Endothelial cell of umbilical vein (primary cell): ENCODE data around the gene PTPRZ1. TPM values are rescaled to one million over a fixed set of nuclear protein-coding genes. Genes with fewer than 3 reads are reported as not detected.

Source experiments
- BruUV-seq: library from RNA; stranded (reverse); fragments of 400-500 nt; replicated peaks from 2 replicates; lab custom pipeline; 2021; lab: Mats Ljungman, UMichigan
- CTCF ChIA-PET: fragments of 300-600, 350-600 bp; sonication (Branson Sonifier 250); formaldehyde crosslinking; loops from one replicate; lab custom pipeline; 2021; ENCODE audit warnings: antibody characterized with exemption, inconsistent platforms; lab: Charles Lee
- POLR2A ChIA-PET: fragments of 300-600, 350-600 bp; sonication (Branson Sonifier 250); formaldehyde crosslinking; loops from one replicate; lab custom pipeline; 2021; ENCODE audit warnings: antibody characterized with exemption, inconsistent platforms; lab: Charles Lee
- DNase-seq: peaks from one replicate; pipeline ENCODE4 v3.0.0-alpha.2; 2011; ENCODE audit warnings: low read depth, low spot score
- FAIRE-seq: peaks from 2 replicates; lab custom pipeline; 2011; peaks lifted over from hg19 to GRCh38; lab: Jason Lieb, UNC
- H2AFZ ChIP-seq: 2 replicates; pipeline ENCODE4 v1.6.0; 2012; ENCODE audit warnings: low read depth, low read length, control low read depth, inconsistent platforms
- H3K27ac ChIP-seq: 2 replicates; pipeline ENCODE4 v1.5.1; 2011; ENCODE audit warnings: low read depth, mild to moderate bottlenecking, control low read depth, low read length, moderate library complexity; ENCODE audit not compliant: insufficient read depth
- H3K27me3 ChIP-seq, 2 experiments: 2 replicates each; pipeline versions ENCODE4 v1.6.0 to v1.6.1; 2011; ENCODE audit warnings: low read length in 2 of 2, mixed read lengths in 1 of 2; ENCODE audit not compliant: control insufficient read depth in 2 of 2, insufficient read depth in 2 of 2
- H3K36me3 ChIP-seq, 2 experiments: 2 replicates in 1 of 2; 3 replicates in 1 of 2; pipeline ENCODE4 v1.5.1; 2011; ENCODE audit warnings: low read length in 2 of 2, mild to moderate bottlenecking in 1 of 2, moderate library complexity in 1 of 2; ENCODE audit not compliant: control insufficient read depth in 2 of 2, insufficient read depth in 2 of 2; ENCODE audit errors: extremely low read depth in 1 of 2
- H3K4me1 ChIP-seq: 3 replicates; pipeline ENCODE4 v1.5.1; 2011; ENCODE audit warnings: mild to moderate bottlenecking, low read length; ENCODE audit not compliant: control insufficient read depth, insufficient read depth; ENCODE audit errors: extremely low read depth
- H3K4me2 ChIP-seq: 2 replicates; pipeline ENCODE4 v1.6.1; 2011; ENCODE audit warnings: low read length, control low read depth, mixed read lengths; ENCODE audit not compliant: insufficient read depth
- H3K4me3 ChIP-seq, 3 experiments: fragments of 200-600 bp in 1 of 3; sonication (generic), shearing (Covaris generic) in 1 of 3; replicated peaks in 1 of 3; 2 replicates each; pipeline ENCODE4 v1.5.1; 2011 to 2016; ENCODE audit warnings: control low read depth in 3 of 3, low read length in 3 of 3, mild to moderate bottlenecking in 2 of 3, inconsistent platforms in 1 of 3, low read depth in 1 of 3, moderate library complexity in 1 of 3; ENCODE audit not compliant: insufficient read depth in 1 of 3
- H3K79me2 ChIP-seq: 2 replicates; pipeline ENCODE4 v1.6.0; 2012; ENCODE audit warnings: low read length, inconsistent platforms; ENCODE audit not compliant: control insufficient read depth, insufficient read depth
- H3K9ac ChIP-seq: replicated peaks from 2 replicates; pipeline ENCODE3; 2011; ENCODE audit warnings: low read length, control low read depth; ENCODE audit not compliant: insufficient read depth; ENCODE audit errors: extremely low read depth
- H3K9me1 ChIP-seq: replicated peaks from 3 replicates; pipeline ENCODE4 v1.6.0; 2011; ENCODE audit warnings: mild to moderate bottlenecking, low read length; ENCODE audit not compliant: control insufficient read depth, insufficient read depth; ENCODE audit errors: extremely low read depth
- H3K9me3 ChIP-seq: replicated peaks from 2 replicates; pipeline ENCODE4 v1.5.1; 2012; ENCODE audit warnings: low read length, inconsistent platforms; ENCODE audit not compliant: control insufficient read depth, insufficient read depth
- H4K20me1 ChIP-seq: replicated peaks from 2 replicates; pipeline ENCODE3; 2011; ENCODE audit warnings: mild to moderate bottlenecking, low read length; ENCODE audit not compliant: control insufficient read depth, insufficient read depth; ENCODE audit errors: extremely low read depth
- EZH2 ChIP-seq: IDR thresholded peaks from 2 replicates; pipeline ENCODE4 v1.6.1; 2012; ENCODE audit warnings: borderline replicate concordance, low read depth, mild to moderate bottlenecking, moderate library complexity, low read length, inconsistent platforms; ENCODE audit not compliant: severe bottlenecking
- FOS ChIP-seq: IDR thresholded peaks from 2 replicates; pipeline ENCODE4 v1.6.1; 2011; ENCODE audit warnings: mild to moderate bottlenecking, low read length, moderate library complexity, borderline replicate concordance; ENCODE audit not compliant: insufficient read depth
- GATA2 ChIP-seq: IDR thresholded peaks from 2 replicates; pipeline ENCODE4 v1.7.0; 2011; ENCODE audit warnings: low read depth, mild to moderate bottlenecking, moderate library complexity, mixed read lengths, low read length; ENCODE audit not compliant: insufficient read length, insufficient read depth
- JUN ChIP-seq: IDR thresholded peaks from 2 replicates; pipeline ENCODE4 v1.6.1; 2011; ENCODE audit warnings: borderline replicate concordance, low read depth; ENCODE audit not compliant: insufficient read length, insufficient read depth
- MAX ChIP-seq: IDR thresholded peaks from 2 replicates; pipeline ENCODE4 v1.6.1; 2011; ENCODE audit not compliant: insufficient read depth, insufficient read length
- MYC ChIP-seq: IDR thresholded peaks from one replicate; pipeline ENCODE4 v1.6.1; 2011; ENCODE audit warnings: mild to moderate bottlenecking, low read depth, low read length
- POLR2A ChIP-seq: IDR thresholded peaks from 2 replicates; pipeline ENCODE4 v1.6.1; 2012; ENCODE audit warnings: low read depth, mild to moderate bottlenecking, control low read depth, low read length
- POLR2AphosphoS5 ChIP-seq: IDR thresholded peaks from 2 replicates; pipeline ENCODE4 v1.6.1; 2012; ENCODE audit warnings: low read depth, mild to moderate bottlenecking, control low read depth, low read length, moderate library complexity; ENCODE audit not compliant: insufficient read depth
- dilution Hi-C: fragments of 300-500 bp; cut with MboI; formaldehyde crosslinking; loops from one replicate; pipeline ENCODE4 v1.15.0; 2019; ENCODE audit warnings: low sequenced_read_pairs; ENCODE audit not compliant: extremely low pct_ligation_motif_present
- intact Hi-C: fragments of 100-400 bp; cut with micrococcal nuclease; formaldehyde crosslinking; loops from one replicate; pipeline ENCODE4 v1.10.0; 2022
- polyA plus RNA-seq, 4 experiments: library from polyadenylated mRNA; depleted of rRNA in 3 of 4; stranded (reverse) in 3 of 4; unstranded in 1 of 4; fragments of >200 nt; gene quantifications; 2 replicates each; pipeline versions ENCODE4 v1.2.1 to v1.2.3, GENCODE V29; 2011 to 2012; ENCODE audit warnings: missing spikeins in 1 of 4
- total RNA-seq: library from RNA; stranded (reverse); gene quantifications from 2 replicates; pipeline ENCODE4 v1.2.3, GENCODE V29; 2021
- TF ChIP-seq, protein P1 (sequence below), 2 donors: IDR thresholded peaks; 1 replicate in 1 of 2; 2 replicates in 1 of 2; pipeline ENCODE4 v1.5.1; 2011; ENCODE audit warnings: low read length in 2 of 2, mild to moderate bottlenecking in 2 of 2, moderate library complexity in 2 of 2, control low read depth in 1 of 2, inconsistent platforms in 1 of 2, low read depth in 1 of 2; ENCODE audit not compliant: insufficient read depth in 1 of 2; ENCODE audit errors: extremely low read depth in 1 of 2

Gene PTPRZ1
- total and polyA plus RNA-seq, 2 donors (not counting 3 experiments of a cell fraction or from before 2014, with no cell fraction given): 0.07 TPM; not detected in 1

- Histone ChIP-seq H3K27ac (no peak overlapping the region), H3K4me3 (no peak overlapping the region), H3K4me2 (no peak overlapping the region), H2AFZ (no peak overlapping the region), H3K27me3 (no peaks in the 10 kb centered on the region), H4K20me1 (no peaks in the 10 kb centered on the region), H3K9me1 (no peaks in the 10 kb centered on the region), H3K9me3 (no peaks in the 10 kb centered on the region), H3K9ac (no peak overlapping the region), H3K79me2 (no peaks in the 10 kb centered on the region), H3K36me3 (peaks cover 3 to 4% of the 10 kb centered on the region in 2 experiments), H3K4me1 (no peaks in the 10 kb centered on the region)
- ChIA-PET POLR2A (interaction anchor here (0.7 kb wide), 1 partner anchor 10 kb away, joined by 3 read pairs; no protein-coding TSS in a partner anchor), CTCF (interaction anchor here (6.0 kb wide), 1 partner anchor 11 kb away, joined by 30 read pairs; no protein-coding TSS in a partner anchor)
- dilution Hi-C loops (no loop called here), intact Hi-C loops (no loop called here)
- FAIRE-seq (no peak), DNase-seq (no peak)
- no peak for TF ChIP-seq POLR2AphosphoS5
- no peak for TF ChIP-seq JUN
- TF ChIP-seq, protein P1, sequence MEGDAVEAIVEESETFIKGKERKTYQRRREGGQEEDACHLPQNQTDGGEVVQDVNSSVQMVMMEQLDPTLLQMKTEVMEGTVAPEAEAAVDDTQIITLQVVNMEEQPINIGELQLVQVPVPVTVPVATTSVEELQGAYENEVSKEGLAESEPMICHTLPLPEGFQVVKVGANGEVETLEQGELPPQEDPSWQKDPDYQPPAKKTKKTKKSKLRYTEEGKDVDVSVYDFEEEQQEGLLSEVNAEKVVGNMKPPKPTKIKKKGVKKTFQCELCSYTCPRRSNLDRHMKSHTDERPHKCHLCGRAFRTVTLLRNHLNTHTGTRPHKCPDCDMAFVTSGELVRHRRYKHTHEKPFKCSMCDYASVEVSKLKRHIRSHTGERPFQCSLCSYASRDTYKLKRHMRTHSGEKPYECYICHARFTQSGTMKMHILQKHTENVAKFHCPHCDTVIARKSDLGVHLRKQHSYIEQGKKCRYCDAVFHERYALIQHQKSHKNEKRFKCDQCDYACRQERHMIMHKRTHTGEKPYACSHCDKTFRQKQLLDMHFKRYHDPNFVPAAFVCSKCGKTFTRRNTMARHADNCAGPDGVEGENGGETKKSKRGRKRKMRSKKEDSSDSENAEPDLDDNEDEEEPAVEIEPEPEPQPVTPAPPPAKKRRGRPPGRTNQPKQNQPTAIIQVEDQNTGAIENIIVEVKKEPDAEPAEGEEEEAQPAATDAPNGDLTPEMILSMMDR (IDR thresholded peaks at IDR 0.05; ENCODE audit: extremely low read depth in 1 of 2, insufficient read depth in 1 of 2, low read depth in 1 of 2, low read length in 2 of 2): no peak
- no peak for TF ChIP-seq GATA2
- TF ChIP-seq MYC: no peak
- no peak for TF ChIP-seq FOS
- no peak for TF ChIP-seq POLR2A
- TF ChIP-seq MAX: no peak
- TF ChIP-seq EZH2: no peak
- no TSS peak for BruUV-seq
Observed at GRCh38 chr7:122082160-122082559, 209.2 kb downstream of the PTPRZ1 start.
